ENCODE results near the gene ATP6V1C2.

Gene ATP6V1C2

GRCh38 chr2:10688921-10689807, 32.3 kb upstream of the ATP6V1C2 start:
- H3K4me3 ChIP-seq (ENCODE audit: low read depth, low read length) = peak overlapping the region; percentile 99
- peak; percentile 13 for DNase-seq (ENCODE audit: low read depth)
- no peak for TF ChIP-seq CTCF (conservative IDR thresholded peaks at IDR 0.05; ENCODE audit: low read depth, low read length)

GRCh38 chr2:10691521-10691920, 29.9 kb upstream of the ATP6V1C2 start:
- H3K4me3 ChIP-seq (ENCODE audit: low read depth, low read length) = no peak overlapping the region
- no peak for DNase-seq (ENCODE audit: low read depth)
- TF ChIP-seq CTCF (conservative IDR thresholded peaks at IDR 0.05; ENCODE audit: low read depth, low read length) = no peak

GRCh38 chr2:10700078-10700803, 21.2 kb upstream of the ATP6V1C2 start:
- no peak overlapping the region for H3K4me3 ChIP-seq (ENCODE audit: low read depth, low read length)
- no peak for TF ChIP-seq CTCF (conservative IDR thresholded peaks at IDR 0.05; ENCODE audit: low read depth, low read length)
- DNase-seq (ENCODE audit: low read depth) = no peak

GRCh38 chr2:10704034-10704594, 17.3 kb upstream of the ATP6V1C2 start:
- no peak for DNase-seq (ENCODE audit: low read depth)
- no peak for TF ChIP-seq CTCF (conservative IDR thresholded peaks at IDR 0.05; ENCODE audit: low read depth, low read length)
- no peak overlapping the region for H3K4me3 ChIP-seq (ENCODE audit: low read depth, low read length)

- no peak for DNase-seq (ENCODE audit: low read depth)
- TF ChIP-seq CTCF (conservative IDR thresholded peaks at IDR 0.05; ENCODE audit: low read depth, low read length) = no peak
- no peak overlapping the region for H3K4me3 ChIP-seq (ENCODE audit: low read depth, low read length)
Observed at GRCh38 chr2:10706033-10706432, 15.4 kb upstream of the ATP6V1C2 start.

GRCh38 chr2:10707831-10708230, 13.6 kb upstream of the ATP6V1C2 start:
- TF ChIP-seq CTCF (conservative IDR thresholded peaks at IDR 0.05; ENCODE audit: low read depth, low read length) = no peak
- DNase-seq (ENCODE audit: low read depth) = no peak
- H3K4me3 ChIP-seq (ENCODE audit: low read depth, low read length) = no peak overlapping the region

Data from choroid plexus epithelial cell (primary cell).